ENCODE measurements around the gene FHAD1.

GRCh38 chr1:15441247-15441646 is 194.2 kb downstream of the FHAD1 start:
- TF ChIP-seq POLR2A (IDR thresholded peaks at IDR 0.05): no peak
- TF ChIP-seq CTCF (IDR thresholded peaks at IDR 0.05): no peak

Data from right lobe of liver (tissue), 4 donors.